OCI-LY3 (cell line): ENCODE data around the gene FAM53B.

ENCODE experiments used
- H2AFZ ChIP-seq: fragments of 200-600, 300-600 bp; shearing (Covaris generic); 2 replicates; pipeline ENCODE4 v1.6.0; 2014; ENCODE audit warnings: antibody characterized with exemption, low read depth, low read length
- H3K27ac ChIP-seq: fragments of 200-600, 300-600 bp; sonication (generic); 2 replicates; pipeline ENCODE4 v1.5.1; 2014; ENCODE audit warnings: mild to moderate bottlenecking, low read length, moderate library complexity, mixed read lengths
- H3K27me3 ChIP-seq: fragments of 200-600, 300-600 bp; sonication (generic); 2 replicates; pipeline ENCODE4 v1.6.1; 2014; ENCODE audit warnings: low read depth, low read length, mixed read lengths
- H3K36me3 ChIP-seq: fragments of 200-600, 300-600 bp; sonication (generic); replicated peaks from 2 replicates; pipeline ENCODE3; 2014; ENCODE audit warnings: low read depth, low read length, mixed read lengths
- H3K4me1 ChIP-seq: fragments of 300-600, 200-600 bp; sonication (generic); 2 replicates; pipeline ENCODE4 v1.6.1; 2014; ENCODE audit warnings: low read length, mixed read lengths
- H3K4me2 ChIP-seq: fragments of 200-600, 300-600 bp; sonication (generic); 2 replicates; pipeline ENCODE4 v1.6.1; 2014; ENCODE audit warnings: low read length, mixed read lengths
- H3K4me3 ChIP-seq: fragments of 300-600, 200-600 bp; sonication (generic); 2 replicates; pipeline ENCODE4 v1.5.1; 2014; ENCODE audit warnings: antibody characterized with exemption, mild to moderate bottlenecking, low read length, moderate library complexity
- H3K79me2 ChIP-seq: fragments of 300-600, 200-600 bp; shearing (Covaris generic); 2 replicates; pipeline ENCODE4 v1.6.1; 2014; ENCODE audit warnings: mild to moderate bottlenecking, low read length, mixed read lengths
- H3K9ac ChIP-seq: fragments of 300-600, 200-600 bp; shearing (Covaris generic); 2 replicates; pipeline ENCODE4 v1.6.0; 2014; ENCODE audit warnings: mild to moderate bottlenecking, low read length, moderate library complexity
- H3K9me3 ChIP-seq: fragments of 200-600, 300-600 bp; shearing (Covaris generic); 2 replicates; pipeline ENCODE4 v1.6.1; 2014; ENCODE audit warnings: low read length, mixed read lengths; ENCODE audit not compliant: insufficient read depth
- H4K20me1 ChIP-seq: fragments of 200-600, 300-600 bp; sonication (generic); 2 replicates; pipeline ENCODE4 v1.6.1; 2016; ENCODE audit warnings: low read length, mixed read lengths; ENCODE audit not compliant: insufficient read depth
- EZH2phosphoT487 ChIP-seq: fragments of 200-600 bp; shearing (Covaris generic); IDR thresholded peaks from 2 replicates; pipeline ENCODE4 v1.6.1; 2018; ENCODE audit warnings: antibody characterized with exemption, mixed run types, low read depth
- TF ChIP-seq, protein P1 (sequence below): fragments of 200-600, 300-600 bp; sonication (generic); IDR thresholded peaks from 2 replicates; pipeline ENCODE4 v1.5.1; 2014; ENCODE audit warnings: antibody characterized with exemption, low read length, low read depth

The FAM53B gene

DNA sequence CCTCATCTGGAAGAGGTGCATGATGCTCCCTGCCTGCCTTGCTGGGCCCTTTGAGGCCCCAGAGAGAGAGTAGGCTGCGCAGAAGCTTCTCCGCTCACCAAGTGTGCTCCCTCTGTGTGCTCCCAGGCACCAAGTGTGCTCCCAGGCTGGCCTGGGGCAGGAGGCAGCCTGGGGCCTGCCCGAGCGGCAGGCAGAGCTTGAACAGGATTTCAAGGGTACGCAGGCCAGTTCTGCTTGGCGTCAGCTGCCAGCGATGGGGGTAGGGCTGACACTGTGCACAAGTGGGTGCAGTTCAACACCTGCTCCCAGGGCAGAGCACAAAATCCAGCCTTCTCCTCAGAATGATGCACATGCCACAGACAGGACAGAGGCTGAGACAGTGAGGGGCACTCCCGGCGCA is 119.7 kb downstream of the FAM53B start:
- Histone ChIP-seq H3K4me3 (no peak overlapping the region), H3K9ac (no peak overlapping the region), H3K27ac (no peak overlapping the region), H3K9me3 (no peaks in the 10 kb centered on the region), H3K27me3 (no peaks in the 10 kb centered on the region), H3K79me2 (peaks cover 10% of the 10 kb centered on the region; the same call in 1 of the 2 replicates), H2AFZ (no peak overlapping the region), H4K20me1 (peaks cover 70% of the 10 kb centered on the region), H3K4me1 (peaks cover 35% of the 10 kb centered on the region), H3K4me2 (no peak overlapping the region), H3K36me3 (no peaks in the 10 kb centered on the region)
- TF ChIP-seq EZH2phosphoT487: no peak
- TF ChIP-seq, protein P1, sequence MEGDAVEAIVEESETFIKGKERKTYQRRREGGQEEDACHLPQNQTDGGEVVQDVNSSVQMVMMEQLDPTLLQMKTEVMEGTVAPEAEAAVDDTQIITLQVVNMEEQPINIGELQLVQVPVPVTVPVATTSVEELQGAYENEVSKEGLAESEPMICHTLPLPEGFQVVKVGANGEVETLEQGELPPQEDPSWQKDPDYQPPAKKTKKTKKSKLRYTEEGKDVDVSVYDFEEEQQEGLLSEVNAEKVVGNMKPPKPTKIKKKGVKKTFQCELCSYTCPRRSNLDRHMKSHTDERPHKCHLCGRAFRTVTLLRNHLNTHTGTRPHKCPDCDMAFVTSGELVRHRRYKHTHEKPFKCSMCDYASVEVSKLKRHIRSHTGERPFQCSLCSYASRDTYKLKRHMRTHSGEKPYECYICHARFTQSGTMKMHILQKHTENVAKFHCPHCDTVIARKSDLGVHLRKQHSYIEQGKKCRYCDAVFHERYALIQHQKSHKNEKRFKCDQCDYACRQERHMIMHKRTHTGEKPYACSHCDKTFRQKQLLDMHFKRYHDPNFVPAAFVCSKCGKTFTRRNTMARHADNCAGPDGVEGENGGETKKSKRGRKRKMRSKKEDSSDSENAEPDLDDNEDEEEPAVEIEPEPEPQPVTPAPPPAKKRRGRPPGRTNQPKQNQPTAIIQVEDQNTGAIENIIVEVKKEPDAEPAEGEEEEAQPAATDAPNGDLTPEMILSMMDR: no peak

DNA sequence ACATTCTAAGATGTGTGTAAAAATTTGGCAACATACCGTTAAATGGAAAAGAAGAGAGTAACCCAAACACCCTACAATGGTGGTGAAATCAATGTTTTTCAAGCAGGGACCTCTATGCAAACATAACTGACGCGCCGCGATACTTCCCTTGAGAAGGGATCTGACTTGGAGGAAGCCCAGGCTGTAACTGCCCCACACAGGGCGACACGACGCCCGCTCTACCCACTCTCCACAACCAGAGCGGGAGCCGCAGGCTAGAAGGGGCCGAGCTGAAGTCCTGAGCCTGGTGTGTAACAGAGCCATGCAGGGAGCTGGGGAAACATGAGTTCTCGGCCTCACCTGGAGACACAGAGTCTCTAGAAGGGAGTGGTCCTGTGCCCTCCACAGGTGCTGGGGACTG is 120.2 kb downstream of the FAM53B start:
- TF ChIP-seq, protein P1: no peak
- no peak for TF ChIP-seq EZH2phosphoT487
- no peak overlapping the region for H3K27ac ChIP-seq
- H3K9me3 ChIP-seq: no peaks in the 10 kb centered on the region
- no peak overlapping the region for H3K4me3 ChIP-seq
- no peak overlapping the region for H3K9ac ChIP-seq
- H3K4me2 ChIP-seq: no peak overlapping the region
- H2AFZ ChIP-seq: no peak overlapping the region
- no peaks in the 10 kb centered on the region for H3K36me3 ChIP-seq
- H3K4me1 ChIP-seq: peaks cover 38% of the 10 kb centered on the region
- peaks cover 10% of the 10 kb centered on the region; the same call in 1 of the 2 replicates for H3K79me2 ChIP-seq
- H4K20me1 ChIP-seq: peaks cover 70% of the 10 kb centered on the region
- H3K27me3 ChIP-seq: no peaks in the 10 kb centered on the region

DNA sequence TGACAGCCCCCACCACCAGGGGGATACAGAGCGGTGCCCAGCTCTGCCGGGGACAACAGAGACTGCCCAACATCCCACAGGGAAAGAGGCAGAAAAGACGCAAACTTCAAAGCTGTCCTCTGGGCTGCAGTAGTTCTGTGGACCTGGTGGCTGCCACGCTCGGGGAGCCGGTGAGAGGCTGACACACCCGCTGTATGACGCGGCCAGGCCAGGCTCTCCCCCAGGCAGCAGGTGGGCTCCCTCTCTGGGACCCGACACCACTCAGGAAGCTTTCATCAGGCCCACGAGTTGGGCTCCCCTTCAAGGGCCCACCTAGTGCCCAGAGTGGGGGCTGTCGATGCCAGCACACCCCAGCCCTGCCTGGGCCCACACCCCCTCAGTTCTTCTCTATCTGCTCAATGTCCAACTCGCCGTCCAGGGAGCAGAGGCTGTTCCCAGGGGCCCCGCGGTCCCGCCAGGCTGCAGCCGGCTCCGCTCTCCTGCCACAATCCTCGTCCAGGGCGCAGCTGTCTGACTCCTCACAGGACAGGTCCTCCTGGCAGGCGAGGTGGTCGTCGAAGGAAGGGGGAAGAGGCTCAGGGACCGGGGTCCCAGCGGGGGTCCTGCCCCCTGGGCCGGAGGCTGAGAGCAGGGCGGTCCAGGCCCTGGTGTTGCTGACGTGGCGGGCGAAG is 121.2 kb downstream of the FAM53B start:
- Histone ChIP-seq H4K20me1 (peaks cover 65% of the 10 kb centered on the region), H3K36me3 (no peaks in the 10 kb centered on the region), H3K27ac (no peak overlapping the region), H3K27me3 (no peaks in the 10 kb centered on the region), H3K4me3 (no peak overlapping the region), H3K9ac (no peak overlapping the region), H2AFZ (no peak overlapping the region), H3K9me3 (no peaks in the 10 kb centered on the region), H3K79me2 (peaks cover 5% of the 10 kb centered on the region; the same call in 1 of the 2 replicates), H3K4me1 (peaks cover 38% of the 10 kb centered on the region), H3K4me2 (no peak overlapping the region)
- TF ChIP-seq, protein P1: no peak

DNA sequence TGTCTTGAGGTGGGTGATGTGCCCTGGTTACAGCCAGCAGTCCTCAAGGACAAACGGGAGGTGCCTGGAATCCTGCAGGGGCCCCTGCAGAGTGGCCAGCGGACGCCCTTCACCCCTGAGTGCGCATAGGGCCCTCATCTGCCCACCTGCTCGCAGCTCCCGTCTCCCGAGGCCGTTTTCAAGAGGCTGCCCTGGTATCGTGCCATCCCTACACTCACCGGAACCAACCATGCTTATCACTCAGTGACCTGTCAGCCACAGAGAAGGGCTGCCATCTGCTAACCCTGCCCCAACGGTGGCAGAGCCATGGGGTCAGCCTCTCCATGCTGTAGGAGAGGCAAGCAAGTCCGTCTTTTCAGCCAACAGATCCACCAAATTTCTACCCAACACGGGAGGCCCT is 122.0 kb downstream of the FAM53B start:
- no peak overlapping the region for H3K4me2 ChIP-seq
- H3K4me3 ChIP-seq: no peak overlapping the region
- no peak overlapping the region for H3K9ac ChIP-seq
- H3K27ac ChIP-seq: no peak overlapping the region
- H3K9me3 ChIP-seq: no peaks in the 10 kb centered on the region
- peaks cover 29% of the 10 kb centered on the region for H3K4me1 ChIP-seq
- H3K27me3 ChIP-seq: no peaks in the 10 kb centered on the region
- TF ChIP-seq, protein P1: no peak
- no peak for TF ChIP-seq EZH2phosphoT487
- no peak overlapping the region for H2AFZ ChIP-seq
- H4K20me1 ChIP-seq: peaks cover 63% of the 10 kb centered on the region
- 0 out of 2 replicates have a peak, but pooled peaks cover 3% of the 10 kb centered on the region for H3K79me2 ChIP-seq
- H3K36me3 ChIP-seq: no peaks in the 10 kb centered on the region
